GM18867 (cell line): ENCODE measurements around the gene SACM1L.

Experiments used
- ATAC-seq: cut with Tn5 transposase; IDR thresholded peaks from one replicate; pipeline ENCODE4 v1.9.1; 2021; ENCODE audit warnings: mild to moderate bottlenecking, moderate library complexity; ENCODE audit not compliant: unreplicated experiment

Gene SACM1L

DNA sequence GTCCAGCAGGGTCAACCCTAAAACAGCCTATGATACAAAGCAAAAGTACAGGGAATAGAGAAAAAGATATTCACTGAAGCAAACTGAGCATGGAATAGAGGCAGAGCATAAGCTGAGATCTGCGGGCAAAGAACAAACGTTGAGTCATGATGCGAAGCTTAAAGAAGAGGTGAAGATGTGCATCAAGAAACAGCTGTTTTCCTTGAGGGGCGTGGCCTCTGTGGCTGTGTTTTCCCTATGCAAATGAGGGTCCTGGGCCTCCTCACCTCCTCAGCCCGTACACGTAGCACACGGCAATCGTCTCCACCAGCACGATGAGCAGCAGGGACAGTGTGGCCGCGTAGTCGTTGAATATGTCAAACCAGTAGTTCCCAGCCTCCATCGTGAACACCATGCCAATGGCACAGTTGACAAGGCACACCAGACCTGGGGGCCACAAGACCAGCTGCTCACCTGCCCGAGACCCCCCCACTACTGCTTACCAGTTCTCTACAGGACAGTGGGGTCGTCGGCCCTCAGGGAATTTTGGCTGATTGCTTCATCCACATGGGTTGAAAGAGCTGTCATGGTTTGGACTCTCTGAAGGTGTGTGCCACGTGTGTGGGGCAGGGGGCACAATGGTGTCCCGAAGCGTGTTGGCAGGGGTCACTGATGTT lies 73.6 kb downstream of the SACM1L start:
- ATAC-seq = no peak

DNA sequence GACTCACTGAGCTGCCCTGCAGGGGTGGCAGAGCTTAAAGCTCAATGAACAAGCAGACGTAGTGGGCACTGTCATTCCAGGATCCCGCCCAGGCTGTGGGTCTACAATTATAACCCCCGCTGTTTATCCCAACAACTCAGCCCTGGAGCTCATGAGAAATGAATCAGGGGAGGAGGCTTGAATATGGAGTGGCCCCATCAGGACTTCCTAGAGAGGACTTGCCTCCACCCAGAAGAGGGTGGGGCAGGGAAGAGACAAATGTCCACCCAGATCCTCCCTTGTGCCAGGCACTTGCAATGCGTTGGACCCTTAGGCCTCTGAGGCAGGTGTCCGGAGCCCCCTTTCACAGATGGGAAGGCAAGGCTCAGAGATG lies 74.1 kb downstream of the SACM1L start:
- no peak for ATAC-seq

DNA sequence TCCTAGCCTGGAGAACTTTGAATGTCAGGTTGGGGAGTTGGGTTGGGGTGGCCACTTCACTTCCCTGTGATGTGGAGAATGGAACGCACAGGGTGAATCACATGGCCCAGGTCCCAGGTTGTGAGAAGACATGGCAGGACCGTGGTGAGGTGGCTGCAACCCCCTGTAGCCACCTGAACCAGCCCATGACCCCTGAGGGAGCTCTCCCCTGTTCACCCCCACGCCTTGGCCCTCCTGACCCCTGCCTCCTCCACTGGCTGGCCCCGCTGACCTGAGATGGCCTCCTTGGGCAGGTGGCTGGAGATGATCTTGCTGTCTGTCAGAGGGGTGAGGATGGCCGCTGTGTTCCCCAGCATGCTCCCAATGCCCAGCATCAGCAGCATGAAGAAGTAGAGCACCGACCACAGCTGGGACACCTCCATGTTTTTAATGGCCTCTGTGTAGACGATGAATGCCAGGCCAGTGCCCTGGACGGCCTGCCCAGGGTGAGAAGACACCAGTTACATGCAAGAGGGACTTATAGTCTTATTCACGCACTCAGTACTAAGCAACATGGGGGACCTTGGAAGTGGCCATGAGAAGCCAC lies 76.2 kb downstream of the SACM1L start:
- no peak for ATAC-seq

DNA sequence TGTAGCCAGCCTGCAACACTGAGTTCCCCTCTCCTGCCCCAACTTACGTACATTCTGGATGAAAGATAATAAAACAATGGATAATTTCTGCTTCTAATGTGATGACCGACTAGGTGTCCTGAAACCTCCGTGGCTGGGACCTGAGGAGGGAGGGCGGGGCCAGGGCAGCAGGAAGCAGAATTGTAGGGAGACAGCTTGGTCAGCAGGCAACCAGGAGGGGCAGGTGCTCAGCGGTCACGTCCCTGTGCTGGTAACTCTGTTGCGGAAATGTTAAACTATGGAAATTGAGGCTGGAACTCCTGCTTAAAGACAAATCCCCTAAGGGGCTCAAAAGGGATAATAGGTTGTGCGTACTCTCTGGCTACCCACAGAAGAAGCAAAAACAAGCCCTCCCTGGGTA lies 76.8 kb downstream of the SACM1L start:
- no peak for ATAC-seq

DNA sequence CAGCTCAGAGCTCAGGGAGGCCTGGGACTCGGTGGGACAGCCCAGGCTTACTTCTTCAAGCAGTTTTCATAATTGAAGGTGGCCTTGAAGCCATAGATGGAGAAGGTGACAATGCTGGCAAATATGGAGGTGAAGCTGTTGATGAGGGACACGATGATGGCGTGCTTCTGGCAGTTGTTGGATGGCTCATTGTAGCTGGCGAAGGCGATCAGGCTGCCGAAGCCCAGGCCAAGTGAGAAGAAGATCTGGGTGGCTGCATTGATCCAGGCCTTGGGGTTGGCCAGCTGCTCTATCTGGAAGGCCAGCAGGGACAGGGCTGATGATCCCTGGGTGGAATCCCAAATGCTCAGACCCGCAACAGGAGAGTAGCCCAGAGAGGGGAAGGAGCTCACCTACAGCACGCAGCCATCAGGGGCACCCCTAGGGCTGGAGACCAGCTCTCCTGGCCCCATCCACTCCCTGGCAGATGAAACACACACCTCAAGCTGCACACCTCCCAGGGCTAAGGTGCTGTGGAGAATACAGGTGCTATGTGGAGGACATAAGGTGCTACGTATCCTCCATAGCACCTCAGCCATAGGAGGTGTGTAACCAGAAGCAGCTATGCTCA lies 82.1 kb downstream of the SACM1L start:
- no peak for ATAC-seq

DNA sequence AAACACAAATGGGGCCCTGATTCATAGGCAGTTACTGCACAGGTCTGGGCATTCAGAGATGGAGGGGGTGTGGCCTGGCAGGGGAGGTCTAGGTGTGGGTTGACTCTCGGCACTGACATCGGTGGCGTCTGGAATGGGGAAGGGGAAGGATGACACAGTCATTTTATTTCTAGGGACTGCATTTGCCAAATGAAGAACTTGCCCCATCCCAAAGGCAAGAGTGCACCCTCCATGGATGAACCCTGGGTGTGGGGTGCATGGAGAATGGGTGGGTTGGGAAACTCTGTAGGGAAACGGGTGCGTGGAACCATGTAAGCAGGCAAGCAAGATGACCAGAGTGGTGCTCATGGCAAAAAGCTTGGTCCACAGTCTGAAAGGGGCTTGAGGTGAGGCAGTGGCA lies 82.6 kb downstream of the SACM1L start:
- no peak for ATAC-seq

DNA sequence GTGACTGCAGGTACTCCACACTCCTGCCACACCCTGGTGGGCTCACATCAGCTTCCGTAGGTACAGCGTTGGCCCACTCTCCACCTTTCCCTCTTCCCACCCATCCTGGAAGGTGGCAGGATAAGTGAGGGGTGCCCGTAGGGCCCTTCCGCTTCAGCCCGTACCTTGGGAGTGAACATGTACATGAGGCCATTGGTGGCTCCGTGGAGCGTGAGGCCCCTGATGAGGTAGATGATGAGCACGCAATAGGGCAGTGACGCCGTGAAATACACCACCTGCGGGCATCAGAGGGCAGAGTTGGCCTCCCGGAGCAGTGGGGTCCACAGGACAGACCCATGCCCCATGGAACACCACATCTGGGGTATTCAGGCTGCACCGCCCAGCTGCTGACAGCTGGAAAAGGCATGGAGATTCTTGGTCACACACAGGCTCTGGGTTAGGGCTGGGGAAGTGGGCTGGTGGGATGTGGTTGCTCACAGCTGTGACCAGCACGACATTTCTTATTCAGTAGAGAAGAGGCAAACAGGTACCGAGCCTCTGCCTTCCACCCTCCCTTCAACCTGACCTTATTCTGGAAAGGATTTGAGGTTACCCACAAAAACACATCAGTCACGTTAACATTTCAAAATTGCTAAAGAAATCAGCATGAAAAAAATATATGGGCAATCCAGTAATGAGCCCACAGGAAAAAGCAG lies 83.3 kb downstream of the SACM1L start:
- ATAC-seq = no peak

DNA sequence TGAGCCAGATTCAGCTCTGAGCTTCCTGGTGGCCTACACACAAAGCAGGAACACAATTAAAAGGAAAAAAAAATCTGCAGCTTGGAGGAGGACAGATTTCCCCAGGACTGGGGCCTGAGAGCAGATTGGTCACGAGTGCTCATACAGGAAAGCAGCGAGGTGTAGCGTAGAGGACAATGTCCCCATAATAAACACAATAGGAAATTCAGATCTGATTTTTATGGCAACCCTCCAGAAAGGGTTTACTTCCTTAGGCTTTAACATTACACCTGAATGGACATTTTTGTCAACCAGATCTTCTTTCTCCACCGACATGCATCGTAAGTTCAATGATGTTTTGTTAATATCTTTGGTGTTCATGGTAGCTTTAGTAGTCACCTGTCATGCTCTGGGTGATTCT lies 83.9 kb downstream of the SACM1L start:
- no peak for ATAC-seq

DNA sequence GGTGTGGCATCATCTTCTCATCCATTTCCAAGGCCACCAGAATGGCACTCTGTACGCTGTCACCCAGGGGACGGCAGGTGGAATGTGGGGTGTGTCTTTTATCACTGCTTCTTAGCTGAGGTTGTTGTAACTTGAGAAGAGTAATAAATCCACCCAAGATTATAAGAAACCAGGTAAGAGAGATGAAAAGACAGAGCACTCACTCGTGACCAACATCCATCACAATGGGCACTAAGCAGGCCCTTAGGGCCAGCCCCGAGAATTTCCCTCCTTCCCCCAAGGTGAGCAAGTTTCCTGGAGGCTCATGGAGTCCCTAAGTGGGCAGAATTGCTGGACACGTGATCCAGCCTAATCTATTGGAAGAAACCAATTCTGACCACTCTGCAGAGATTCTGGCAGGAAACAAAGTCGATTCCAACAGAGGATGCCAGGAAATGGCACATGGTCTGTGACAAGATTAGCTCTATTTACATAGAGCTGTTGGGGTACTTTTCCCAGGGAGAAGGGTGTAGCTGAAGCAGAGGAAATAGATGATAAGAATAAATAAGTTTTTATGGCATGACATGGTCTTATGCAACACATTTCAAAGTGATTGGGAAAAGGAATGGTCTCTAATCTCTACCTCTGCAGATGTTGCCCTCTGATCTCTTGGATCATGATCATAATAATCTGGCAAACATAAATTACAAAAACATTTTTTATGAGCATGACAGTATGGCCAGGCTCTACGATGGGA lies 84.7 kb downstream of the SACM1L start:
- ATAC-seq = no peak

DNA sequence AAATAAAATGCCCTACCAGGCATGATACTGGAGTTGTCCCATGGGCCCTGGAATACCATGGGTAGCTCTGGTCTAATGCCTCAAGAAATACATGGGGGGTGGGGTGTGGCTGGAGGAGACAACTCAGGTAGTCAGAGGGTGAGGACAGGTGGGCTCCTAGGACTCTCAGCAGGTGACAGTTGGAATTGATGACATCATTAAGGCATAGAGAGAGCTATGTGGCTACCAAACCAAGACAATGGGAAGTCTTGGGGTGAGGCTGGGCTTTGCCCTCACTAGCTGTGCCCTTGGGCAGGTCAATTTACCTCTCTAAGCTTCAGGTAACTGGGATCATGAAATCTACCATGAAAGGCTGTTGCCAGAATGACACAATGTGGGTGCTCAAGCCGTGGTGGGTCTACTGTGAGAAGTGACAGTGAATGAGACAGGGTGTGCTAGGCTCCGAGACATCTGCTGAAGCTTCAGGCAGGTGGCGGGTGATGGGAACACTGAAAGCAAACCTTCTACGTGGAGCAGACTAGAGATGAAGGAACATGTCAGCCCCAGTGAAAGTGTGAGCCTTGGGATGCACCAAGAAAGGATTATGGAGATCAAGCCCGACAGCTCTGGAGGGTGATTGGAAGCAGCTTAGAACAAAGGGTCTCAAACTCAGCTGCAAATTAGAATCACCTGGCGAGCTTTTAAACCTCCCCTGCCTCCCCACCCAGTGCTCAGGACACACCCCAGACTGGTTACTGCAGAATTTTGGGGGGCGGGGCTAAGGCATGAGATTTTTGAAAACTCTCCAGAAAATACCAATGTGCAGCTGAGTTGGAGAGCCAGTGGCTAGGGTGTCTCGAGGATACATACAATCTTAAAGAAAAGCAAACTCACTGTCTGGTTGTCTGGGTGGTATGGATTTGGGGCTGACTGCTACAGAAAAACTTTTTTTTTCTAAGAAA lies 85.7 kb downstream of the SACM1L start:
- no peak for ATAC-seq

DNA sequence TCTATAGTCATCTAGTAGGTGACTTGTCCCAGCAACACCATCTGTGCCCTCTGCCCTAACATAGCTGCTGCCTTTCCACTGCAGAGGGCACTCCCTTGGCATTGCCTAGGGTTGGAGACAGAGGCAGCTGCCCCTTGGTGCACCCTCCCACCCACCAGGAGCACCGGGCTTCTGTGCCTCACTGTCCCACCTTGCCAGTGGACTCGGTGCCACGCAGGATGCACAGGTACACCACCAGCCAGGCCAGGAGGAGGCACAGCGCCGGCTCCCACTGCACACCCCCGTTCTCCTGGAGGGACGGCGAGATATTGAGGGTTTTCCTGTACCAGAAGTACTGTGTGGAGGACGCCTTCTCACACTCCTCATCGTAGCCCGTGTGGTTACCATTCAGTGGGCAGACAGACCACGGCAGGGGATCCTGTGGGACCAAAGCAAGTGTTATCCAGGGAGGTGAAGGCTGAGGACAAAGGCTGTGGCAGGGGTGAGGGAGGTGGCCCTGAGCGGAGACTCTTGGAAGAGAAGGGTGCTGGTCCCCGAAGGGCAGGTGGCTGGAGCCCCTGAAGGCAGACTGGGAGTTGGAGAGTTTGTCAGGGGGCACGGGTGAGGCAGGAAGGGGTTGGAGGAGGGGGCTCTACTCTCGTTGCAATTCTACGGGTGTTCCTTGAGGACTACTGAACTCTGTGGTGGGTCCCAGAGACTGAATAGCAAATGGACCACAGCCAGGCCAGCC lies 86.5 kb downstream of the SACM1L start:
- no peak for ATAC-seq

DNA sequence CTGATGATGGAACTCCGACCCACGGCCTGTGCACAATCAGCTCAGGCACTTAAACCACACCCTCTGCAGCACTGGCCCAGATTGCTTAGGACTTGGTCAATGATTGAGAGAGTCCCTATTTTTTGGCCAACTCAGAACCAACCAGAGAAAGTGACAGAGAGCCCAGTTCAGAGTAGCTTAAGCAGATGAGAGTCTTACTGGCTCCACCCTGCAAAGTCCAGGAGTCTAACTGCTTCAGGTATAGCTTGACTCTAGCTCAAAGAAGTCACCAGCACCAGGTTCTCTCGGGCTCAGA lies 87.1 kb downstream of the SACM1L start:
- ATAC-seq = no peak

DNA sequence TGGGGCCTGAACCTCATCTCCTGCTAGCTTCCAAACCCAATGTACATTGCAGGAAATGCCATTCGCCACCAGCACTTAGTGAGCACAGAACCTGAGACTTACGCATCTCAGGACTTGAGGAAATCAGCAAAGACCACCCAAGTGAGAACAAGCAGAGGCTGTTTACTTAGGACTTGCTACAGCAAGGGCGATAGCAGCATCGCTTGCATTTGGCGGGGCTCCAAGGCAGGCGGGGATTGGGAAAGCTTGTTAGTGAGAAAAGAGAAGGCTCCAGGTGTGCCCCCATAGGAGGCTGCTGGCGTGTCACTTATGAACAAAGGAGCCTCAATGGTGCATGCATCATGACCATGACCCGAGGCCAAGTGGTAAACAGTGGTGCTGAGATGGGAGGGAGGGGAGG lies 87.4 kb downstream of the SACM1L start:
- no peak for ATAC-seq

DNA sequence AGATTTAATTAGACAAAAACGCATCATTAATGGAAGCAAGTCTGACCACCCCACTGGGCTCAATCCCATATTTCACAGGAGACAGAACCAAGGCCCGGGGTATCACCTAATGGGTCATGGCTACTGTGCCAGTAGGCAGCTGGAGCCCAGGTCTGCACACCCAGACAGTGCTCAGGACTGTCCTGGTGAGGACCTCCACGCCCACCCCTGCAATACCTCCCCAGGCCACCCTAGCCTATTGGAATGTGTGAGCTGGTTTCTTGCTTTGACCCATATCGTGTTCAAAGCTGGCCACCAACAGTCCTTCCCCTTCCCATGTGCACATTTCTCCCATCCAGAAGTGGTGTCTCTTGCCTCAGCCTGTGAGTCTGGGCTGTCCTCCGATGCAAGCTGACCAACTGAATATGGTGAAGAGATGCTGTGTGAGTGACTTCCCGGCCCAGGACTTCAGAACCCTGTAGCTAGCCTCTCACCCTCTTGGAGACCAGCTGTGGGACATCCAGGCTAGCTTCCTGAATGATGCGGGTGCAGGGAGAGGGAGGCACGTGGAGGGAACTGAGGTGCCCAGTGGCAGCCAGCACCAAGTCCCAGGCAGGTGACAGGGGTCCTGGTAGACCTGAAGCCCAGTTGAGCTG lies 88.0 kb downstream of the SACM1L start:
- no peak for ATAC-seq

DNA sequence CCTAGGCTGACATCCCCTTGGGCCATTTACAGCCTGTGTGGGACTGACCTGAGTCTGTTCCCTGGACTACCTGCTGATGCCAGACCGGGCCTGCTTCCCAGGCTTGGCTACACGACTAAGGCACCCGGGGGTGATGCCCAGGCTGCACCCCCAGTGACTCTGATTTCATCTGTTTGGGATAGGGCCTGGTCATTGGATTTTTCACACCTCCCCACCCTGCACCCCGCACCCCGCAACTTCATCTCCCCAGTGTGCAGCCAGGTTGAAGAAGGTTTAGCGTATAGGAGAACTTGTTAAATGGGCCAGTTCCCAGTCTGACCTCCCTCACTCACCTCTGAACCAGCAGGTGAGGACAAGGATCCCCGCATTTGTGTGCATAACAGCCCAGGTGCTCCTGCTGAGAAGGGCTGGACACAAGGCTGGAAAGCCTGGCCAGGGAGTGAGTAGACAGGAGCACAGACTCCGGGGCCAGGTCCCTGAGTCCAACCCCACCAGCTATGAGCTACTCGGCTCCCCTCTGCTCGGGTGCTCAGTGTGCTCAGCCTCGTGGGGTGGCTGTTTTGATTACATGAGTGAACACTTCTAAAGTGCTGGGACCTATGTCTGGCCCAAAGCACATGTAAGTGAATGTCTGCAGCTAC lies 88.7 kb downstream of the SACM1L start:
- no peak for ATAC-seq

DNA sequence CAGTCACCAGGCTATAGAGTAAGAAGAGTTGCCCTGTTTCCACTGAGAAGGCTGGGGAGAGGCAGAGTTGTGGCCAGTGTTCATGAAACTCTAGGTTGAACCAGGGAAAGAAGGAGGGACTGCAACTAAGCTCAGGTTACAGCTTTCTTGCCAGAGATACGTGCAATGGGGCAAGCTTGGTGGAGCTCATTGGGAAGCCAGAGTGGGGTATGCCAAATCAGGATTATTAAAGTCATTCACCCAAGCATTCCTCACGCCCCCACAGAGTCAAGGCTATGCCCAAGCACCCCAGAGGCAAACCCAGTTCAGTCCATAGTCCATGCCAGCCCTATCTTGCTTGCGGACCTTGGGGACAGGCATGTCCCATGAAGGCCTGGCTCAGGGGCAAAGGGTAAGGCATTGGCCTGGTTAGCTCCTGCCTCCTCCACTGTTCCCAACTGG lies 89.6 kb downstream of the SACM1L start:
- ATAC-seq = no peak

DNA sequence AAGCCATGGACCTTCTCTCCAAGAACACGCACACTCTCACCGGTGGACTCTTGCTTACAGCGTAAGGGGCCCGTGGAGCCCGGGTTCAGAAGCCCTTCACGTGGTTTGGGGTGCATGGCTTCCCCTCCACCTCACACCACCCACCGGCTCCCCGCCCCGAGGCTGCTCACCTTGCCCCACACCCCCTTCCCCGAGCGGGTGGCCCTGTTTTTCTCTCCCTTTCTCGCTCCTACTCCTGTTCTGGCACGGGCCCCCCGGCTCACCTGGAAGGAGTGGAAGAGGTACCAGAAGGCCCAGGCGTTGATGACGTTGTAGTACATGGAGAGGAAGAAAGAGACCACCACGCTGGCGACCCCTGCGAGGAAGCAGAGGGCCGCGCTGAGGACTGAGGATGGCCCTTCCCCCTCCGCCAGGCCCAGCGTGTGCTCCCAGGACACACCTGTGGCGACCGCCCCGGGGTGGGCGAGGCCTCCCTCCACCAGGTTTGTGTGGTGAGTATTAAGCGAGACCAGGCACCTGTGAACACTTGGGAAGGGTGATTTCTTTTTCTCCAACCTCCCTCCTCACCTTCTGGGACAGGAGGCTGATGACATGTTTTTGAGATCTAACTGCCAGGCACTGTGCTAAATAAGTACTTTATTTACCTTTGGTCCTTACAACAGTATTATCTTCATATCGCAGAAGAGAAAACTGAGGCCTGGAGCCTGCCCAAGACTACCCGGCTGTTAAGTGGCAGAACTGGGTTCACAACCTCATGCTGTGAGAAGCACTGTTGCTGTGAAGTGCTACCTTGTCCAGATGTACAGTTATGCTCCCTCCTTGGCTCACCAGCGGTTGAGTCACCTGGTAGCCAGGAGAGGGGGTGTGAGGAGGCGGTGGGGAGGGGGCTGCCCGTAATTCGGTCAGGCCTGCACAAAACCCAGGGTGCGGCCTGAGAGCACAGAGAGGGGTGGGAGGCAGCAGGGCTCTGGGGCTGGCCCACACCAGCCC lies 90.8 kb downstream of the SACM1L start:
- ATAC-seq = no peak

DNA sequence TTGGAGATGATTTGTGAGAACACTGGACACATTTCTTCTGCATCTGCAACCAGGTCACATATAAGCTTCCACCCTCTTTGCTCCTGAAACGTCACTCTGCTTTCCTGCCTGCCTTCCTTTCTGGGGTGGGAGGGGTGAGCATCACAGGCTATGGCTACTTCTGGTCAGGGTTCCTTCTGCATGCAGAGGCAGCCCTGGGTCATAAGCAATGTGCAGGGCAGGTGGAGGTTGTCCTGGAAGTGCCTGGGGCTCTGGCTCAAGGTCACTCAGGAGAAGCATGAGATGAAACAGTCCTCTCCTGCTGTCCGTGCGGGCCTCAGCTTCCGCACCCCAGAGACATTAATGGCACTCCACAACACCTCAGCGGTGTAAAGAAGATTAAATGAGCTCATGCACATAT lies 92.1 kb downstream of the SACM1L start:
- no peak for ATAC-seq
